ENCODE results near the gene LLCFC1. TPM values are rescaled to one million over a fixed set of nuclear protein-coding genes. Genes with fewer than 3 reads are reported as not detected.

LLCFC1 gene
- total RNA-seq, 2 donors from 2014 or later: not detected

DNA sequence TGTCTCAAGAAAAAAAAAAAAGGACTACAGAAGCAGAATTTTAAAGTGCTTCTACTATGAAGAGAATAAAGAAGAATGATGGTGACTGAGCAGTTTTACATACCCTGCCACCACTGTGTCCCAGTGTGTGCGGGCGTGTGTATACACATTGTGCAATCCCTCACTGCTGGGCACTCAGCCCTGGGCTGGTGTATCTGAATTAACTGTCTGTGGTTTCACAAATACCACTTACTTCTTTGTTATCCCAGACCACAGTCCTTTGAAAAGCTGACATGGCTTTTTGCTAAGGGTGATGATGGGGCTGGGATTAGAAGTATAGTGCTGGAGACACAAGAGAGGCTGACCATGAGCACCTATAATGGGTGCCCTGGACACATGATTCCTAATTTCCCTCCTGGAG, 32.6 kb upstream of the LLCFC1 start:
- DNase-seq (ENCODE audit: low spot score in 2 of 2) (no peak), ATAC-seq (no peak)
- no peak overlapping the region for H3K27ac Mint-ChIP-seq
- no peaks in the 10 kb centered on the region for H3K9me3 Mint-ChIP-seq
- no peaks in the 10 kb centered on the region for H3K36me3 Mint-ChIP-seq

GRCh38 chr7:142908290-142908689, 31.0 kb upstream of the LLCFC1 start:
- no peaks in the 10 kb centered on the region for H3K9me3 Mint-ChIP-seq
- H3K36me3 Mint-ChIP-seq: no peaks in the 10 kb centered on the region
- DNase-seq (ENCODE audit: low spot score in 2 of 2): no peak
- ATAC-seq: no peak
- no peak overlapping the region for H3K27ac Mint-ChIP-seq

DNA sequence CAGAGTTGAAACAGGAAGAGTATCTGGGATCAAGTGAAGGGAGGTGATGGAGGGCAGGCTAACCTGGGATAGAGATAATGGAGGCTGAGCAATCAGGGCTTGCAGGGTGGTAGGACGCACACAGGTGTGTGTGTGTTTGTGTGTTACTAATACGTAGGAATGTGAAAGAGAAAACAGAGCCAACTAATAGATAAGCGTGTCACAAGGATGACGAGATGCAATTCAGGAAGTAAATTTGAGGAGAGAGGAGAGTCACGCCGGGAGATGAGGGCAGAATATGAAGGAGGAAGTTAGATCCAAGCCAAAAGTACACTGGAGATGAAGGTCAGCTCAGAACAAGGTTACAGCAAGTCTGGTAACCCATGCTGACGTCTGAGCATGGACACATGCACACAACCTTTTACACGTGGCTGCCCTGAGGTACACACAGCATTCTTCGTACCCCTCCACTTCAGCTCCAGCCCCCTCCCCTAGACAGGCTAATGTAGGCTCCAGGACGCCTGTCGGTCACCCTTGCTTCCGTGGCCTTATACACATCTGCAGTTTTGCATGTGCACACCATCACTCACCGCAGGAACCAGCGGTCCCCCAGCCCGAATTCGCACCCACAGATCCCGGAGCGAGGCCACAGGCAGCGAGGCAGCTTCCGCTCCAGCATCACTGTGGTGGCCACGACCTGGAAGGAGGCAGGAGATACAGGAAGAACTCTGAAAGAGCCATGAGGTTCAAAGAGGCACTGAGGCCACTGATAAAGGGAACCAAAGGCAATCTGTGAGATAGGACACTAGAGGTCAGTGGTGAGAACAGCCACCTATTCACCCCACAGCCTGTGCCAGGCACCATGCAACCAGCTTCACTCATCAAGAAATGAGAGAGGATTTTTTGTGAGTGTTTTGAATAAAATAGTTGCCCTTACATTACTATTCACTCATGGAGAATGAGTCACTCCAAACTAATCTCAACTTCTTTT, 30.1 kb upstream of the LLCFC1 start:
- Mint-ChIP-seq H3K27ac (no peak overlapping the region), H3K36me3 (no peaks in the 10 kb centered on the region), H3K9me3 (no peaks in the 10 kb centered on the region)
- no peak for DNase-seq (ENCODE audit: low spot score in 2 of 2)
- ATAC-seq: peak in 1 of 2 donors; percentile 51

DNA sequence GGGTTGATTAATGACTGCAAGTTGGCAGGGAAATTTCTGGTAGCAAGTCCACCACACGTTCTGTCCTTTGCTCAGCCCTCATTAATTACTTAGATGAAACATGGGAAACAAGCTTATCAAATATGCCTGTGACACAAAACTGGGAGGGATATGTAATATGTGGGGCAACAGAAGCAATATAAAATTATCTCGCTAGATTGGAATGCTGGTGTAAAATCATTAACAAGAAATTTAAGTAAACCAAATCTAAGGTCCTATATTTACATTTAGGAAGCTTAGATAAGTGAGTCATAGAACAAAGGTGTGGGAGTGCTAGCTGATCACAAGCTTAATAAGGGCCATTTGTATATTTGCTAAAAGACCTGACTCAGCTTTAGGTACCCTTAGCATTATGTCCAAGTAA, 29.3 kb upstream of the LLCFC1 start:
- H3K9me3 Mint-ChIP-seq: no peaks in the 10 kb centered on the region
- no peak overlapping the region for H3K27ac Mint-ChIP-seq
- no peaks in the 10 kb centered on the region for H3K36me3 Mint-ChIP-seq
- no peak for ATAC-seq
- DNase-seq (ENCODE audit: low spot score in 2 of 2): no peak

- Mint-ChIP-seq H3K9me3 (no peaks in the 10 kb centered on the region), H3K36me3 (no peaks in the 10 kb centered on the region), H3K27ac (no peak overlapping the region)
- DNase-seq (ENCODE audit: low spot score in 2 of 2) (no peak), ATAC-seq (no peak)
Observed at GRCh38 chr7:142910481-142910880, 28.8 kb upstream of the LLCFC1 start.

DNA sequence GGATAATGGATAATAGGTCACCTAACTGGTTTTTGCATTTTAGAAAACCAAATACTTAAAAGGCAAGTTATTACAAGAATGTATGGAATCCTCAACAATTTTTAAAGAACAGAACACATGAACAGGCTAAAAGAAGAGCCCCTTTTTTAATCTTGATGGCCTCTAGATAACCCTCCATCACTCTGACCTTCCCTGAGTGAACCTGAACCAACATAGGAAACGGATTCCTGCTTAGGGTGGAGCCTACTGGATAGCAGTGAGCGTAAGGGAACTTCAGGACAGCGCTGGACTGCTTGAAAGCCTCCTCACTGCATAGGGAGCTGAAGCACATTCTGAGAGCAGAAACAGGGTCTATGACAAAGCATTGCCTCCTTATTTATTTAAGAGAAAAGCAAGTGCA, 26.2 kb upstream of the LLCFC1 start:
- Mint-ChIP-seq H3K27ac (no peak overlapping the region), H3K9me3 (no peaks in the 10 kb centered on the region), H3K36me3 (no peaks in the 10 kb centered on the region)
- ATAC-seq (no peak), DNase-seq (ENCODE audit: low spot score in 2 of 2) (no peak)

GRCh38 chr7:142913566-142913965, 25.7 kb upstream of the LLCFC1 start:
- no peak for ATAC-seq
- no peak for DNase-seq (ENCODE audit: low spot score in 2 of 2)
- Mint-ChIP-seq H3K9me3 (no peaks in the 10 kb centered on the region), H3K36me3 (no peaks in the 10 kb centered on the region), H3K27ac (no peak overlapping the region)

DNA sequence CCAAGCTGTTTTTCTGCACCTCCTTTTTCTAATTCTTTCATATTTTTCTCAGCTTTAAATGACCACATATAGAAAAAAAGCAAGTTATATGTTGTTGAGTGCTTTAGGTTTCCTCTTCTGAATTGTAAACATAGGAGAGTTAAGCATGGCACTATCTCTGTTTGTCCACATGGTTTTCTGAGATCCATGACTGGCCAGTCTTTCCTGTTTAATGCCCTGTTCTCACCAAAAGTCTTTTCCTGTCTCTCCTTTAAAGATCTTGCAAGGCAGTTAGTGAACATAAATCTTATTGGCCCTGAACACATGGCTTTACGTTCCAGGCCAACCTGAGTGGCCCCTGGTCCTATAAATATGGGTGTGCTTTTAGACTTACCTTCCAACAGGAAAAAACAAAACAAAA, 25.2 kb upstream of the LLCFC1 start:
- ATAC-seq (no peak), DNase-seq (ENCODE audit: low spot score in 2 of 2) (no peak)
- Mint-ChIP-seq H3K9me3 (no peaks in the 10 kb centered on the region), H3K27ac (no peak overlapping the region), H3K36me3 (no peaks in the 10 kb centered on the region)

GRCh38 chr7:142915315-142915714, 24.0 kb upstream of the LLCFC1 start:
- no peak for DNase-seq (ENCODE audit: low spot score in 2 of 2)
- Mint-ChIP-seq H3K36me3 (no peaks in the 10 kb centered on the region), H3K9me3 (no peaks in the 10 kb centered on the region), H3K27ac (no peak overlapping the region)
- no peak for ATAC-seq

DNA sequence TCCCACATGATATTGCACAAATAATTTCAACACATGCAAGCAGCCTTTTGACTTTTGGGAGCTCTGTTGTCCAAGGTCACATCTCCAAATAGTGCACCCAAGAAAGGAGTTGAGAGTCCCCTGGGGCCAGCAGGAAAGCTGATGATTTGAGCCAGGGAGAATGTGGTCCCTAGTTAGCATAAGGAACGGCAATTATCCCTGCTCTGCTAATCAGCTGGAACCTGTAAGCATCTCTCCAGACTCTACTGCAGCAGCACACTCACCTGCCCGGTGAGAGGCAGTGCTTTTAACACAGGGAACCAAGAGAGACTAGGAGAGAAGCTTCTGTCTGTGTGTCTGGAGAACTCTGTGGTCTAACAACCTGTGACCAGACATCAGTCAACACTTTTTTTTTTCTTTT, 22.8 kb upstream of the LLCFC1 start:
- Mint-ChIP-seq H3K27ac (no peak overlapping the region), H3K9me3 (no peaks in the 10 kb centered on the region), H3K36me3 (no peaks in the 10 kb centered on the region)
- ATAC-seq: no peak
- DNase-seq (ENCODE audit: low spot score in 2 of 2): no peak

DNA sequence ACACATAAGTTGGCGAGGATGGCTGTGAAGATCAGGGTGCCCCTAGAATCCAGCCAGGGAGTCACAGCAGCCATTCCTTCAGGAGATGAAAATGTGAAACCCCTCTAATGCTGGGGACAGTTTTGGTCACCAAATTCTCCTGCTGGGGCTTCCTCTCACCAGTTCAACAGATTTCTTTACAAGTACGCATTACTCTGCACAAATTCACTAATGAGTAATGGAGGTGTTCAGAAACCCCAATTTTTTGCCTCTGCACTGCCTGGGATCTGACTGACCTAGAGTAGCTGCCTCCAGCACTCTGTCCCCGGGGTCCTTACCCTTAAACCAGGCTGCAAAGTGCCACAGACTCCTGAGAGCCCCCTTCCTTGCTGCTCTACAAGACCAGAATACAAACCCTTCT, 21.8 kb upstream of the LLCFC1 start:
- H3K36me3 Mint-ChIP-seq: no peaks in the 10 kb centered on the region
- ATAC-seq (no peak), DNase-seq (ENCODE audit: low spot score in 2 of 2) (no peak)
- no peaks in the 10 kb centered on the region for H3K9me3 Mint-ChIP-seq
- H3K27ac Mint-ChIP-seq: no peak overlapping the region

GRCh38 chr7:142918901-142919300, 20.4 kb upstream of the LLCFC1 start:
- no peak overlapping the region for H3K27ac Mint-ChIP-seq
- no peaks in the 10 kb centered on the region for H3K9me3 Mint-ChIP-seq
- ATAC-seq (no peak), DNase-seq (ENCODE audit: low spot score in 2 of 2) (no peak)
- H3K36me3 Mint-ChIP-seq: no peaks in the 10 kb centered on the region

DNA sequence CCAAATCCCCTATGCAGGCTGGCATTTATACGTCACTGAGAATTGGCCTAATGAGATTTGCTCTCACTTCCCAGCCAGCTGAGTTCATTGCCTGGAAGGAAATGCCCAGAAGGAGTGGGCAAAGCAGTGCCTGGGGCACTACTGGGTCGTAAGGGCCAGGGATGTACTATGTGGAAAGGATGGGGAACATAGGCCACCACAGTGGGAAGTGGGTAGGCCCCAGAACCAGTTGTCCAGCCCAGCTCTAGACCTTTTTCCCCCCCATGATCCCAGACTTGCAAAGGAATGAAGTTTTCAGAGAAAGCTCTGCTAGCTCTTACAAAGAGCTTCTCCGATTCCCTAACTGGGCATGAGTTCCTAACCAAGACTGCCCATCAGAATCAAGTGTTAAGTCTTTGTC, 19.6 kb upstream of the LLCFC1 start:
- DNase-seq (ENCODE audit: low spot score in 2 of 2): no peak
- no peak overlapping the region for H3K27ac Mint-ChIP-seq
- no peaks in the 10 kb centered on the region for H3K9me3 Mint-ChIP-seq
- no peak for ATAC-seq
- no peaks in the 10 kb centered on the region for H3K36me3 Mint-ChIP-seq

- ATAC-seq: no peak
- Mint-ChIP-seq H3K27ac (no peak overlapping the region), H3K9me3 (no peaks in the 10 kb centered on the region), H3K36me3 (no peaks in the 10 kb centered on the region)
- no peak for DNase-seq (ENCODE audit: low spot score in 2 of 2)
Observed at GRCh38 chr7:142923391-142923790, 15.9 kb upstream of the LLCFC1 start.

- ATAC-seq (no peak), DNase-seq (ENCODE audit: low spot score in 2 of 2) (no peak)
- Mint-ChIP-seq H3K9me3 (no peaks in the 10 kb centered on the region), H3K36me3 (no peaks in the 10 kb centered on the region), H3K27ac (no peak overlapping the region)
Observed at GRCh38 chr7:142925413-142925812, 13.9 kb upstream of the LLCFC1 start.

GRCh38 chr7:142927085-142927745, 12.1 kb upstream of the LLCFC1 start:
- ATAC-seq (no peak), DNase-seq (ENCODE audit: low spot score in 2 of 2) (no peak)
- Mint-ChIP-seq H3K9me3 (no peaks in the 10 kb centered on the region), H3K27ac (no peak overlapping the region), H3K36me3 (no peaks in the 10 kb centered on the region)

DNA sequence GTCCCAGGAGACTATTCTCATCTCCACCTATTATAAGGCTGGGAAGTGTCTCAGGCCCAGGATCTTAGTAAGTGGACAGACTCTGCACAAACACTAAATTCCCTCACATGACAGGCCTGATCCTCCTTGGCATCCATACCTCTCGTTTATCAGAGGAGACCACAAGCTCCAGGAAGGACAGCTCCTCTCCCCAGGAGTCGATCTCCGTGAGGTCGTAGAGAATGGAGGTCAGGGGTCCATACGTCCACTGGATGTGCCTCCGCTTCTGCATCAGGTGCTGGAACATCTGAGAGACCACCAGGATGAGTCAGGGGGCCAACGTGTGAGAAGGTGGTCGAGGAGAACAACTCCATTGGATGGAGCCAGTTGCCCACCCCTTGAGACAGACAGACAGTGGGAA, 11.3 kb upstream of the LLCFC1 start:
- ATAC-seq: no peak
- DNase-seq (ENCODE audit: low spot score in 2 of 2): no peak
- Mint-ChIP-seq H3K36me3 (no peaks in the 10 kb centered on the region), H3K27ac (no peak overlapping the region), H3K9me3 (no peaks in the 10 kb centered on the region)
